AG04449 (cell line): ENCODE results near the gene SLC9A9.

ENCODE experiments used
- CTCF ChIA-PET: fragments of 350-600 bp; formaldehyde crosslinking; extraction: SDS; loops from one replicate; lab custom pipeline; 2021; ENCODE audit warnings: antibody characterized with exemption; lab: Yijun Ruan, JAX
- POLR2A ChIA-PET: fragments of 400-600, 350-600 bp; formaldehyde crosslinking; extraction: SDS; loops from one replicate; lab custom pipeline; 2020; ENCODE audit warnings: antibody characterized with exemption, inconsistent platforms; lab: Yijun Ruan, JAX
- DNase-seq: peaks from one replicate; pipeline ENCODE4 v3.0.0-alpha.2; 2010; ENCODE audit warnings: low read depth, low spot score
- H3K4me3 ChIP-seq: 2 replicates; pipeline ENCODE4 v1.5.1; 2011; ENCODE audit warnings: low read depth, mild to moderate bottlenecking, control low read depth, low read length
- TF ChIP-seq, protein P1 (sequence below): IDR thresholded peaks from one replicate; pipeline ENCODE4 v1.5.1; 2011; ENCODE audit warnings: mild to moderate bottlenecking, moderate library complexity, low read length, control low read depth, inconsistent platforms; ENCODE audit not compliant: insufficient read depth; ENCODE audit errors: missing control alignments

SLC9A9 gene

DNA sequence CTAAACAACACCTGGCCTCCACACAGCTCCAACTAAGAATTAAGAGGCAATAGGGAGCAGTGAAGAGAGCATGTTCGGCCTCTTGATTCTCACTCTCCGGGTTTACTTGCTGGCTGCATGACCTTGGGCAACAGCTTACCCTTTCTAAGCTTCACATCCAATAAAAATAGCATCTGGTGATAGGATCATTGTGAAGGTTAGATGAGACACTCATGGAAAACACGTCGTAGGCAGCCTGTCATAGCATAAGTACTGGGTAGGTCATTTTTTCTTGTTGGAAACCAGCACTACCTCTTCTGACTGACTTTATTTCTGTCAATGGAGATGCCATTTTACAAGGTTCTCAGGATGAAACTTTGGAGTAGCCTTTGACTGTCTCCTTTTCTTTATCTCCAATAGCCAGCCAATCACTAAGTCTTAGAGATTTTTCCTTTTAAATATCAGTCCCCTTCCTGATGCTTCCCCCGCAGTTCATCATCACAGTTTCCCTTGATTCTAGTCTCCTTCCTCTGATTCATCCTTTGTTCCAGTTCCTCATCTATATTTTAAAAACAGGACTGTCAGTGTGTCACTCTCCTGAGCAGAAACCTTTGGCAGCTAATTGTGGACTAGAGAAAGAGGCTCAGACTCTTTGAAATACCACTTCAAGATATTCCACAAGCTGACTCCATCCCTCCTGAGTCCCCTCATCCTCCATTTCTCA, 271.5 kb downstream of the SLC9A9 start:
- CTCF ChIA-PET = no interaction called here
- no peak overlapping the region for H3K4me3 ChIP-seq
- TF ChIP-seq, protein P1, sequence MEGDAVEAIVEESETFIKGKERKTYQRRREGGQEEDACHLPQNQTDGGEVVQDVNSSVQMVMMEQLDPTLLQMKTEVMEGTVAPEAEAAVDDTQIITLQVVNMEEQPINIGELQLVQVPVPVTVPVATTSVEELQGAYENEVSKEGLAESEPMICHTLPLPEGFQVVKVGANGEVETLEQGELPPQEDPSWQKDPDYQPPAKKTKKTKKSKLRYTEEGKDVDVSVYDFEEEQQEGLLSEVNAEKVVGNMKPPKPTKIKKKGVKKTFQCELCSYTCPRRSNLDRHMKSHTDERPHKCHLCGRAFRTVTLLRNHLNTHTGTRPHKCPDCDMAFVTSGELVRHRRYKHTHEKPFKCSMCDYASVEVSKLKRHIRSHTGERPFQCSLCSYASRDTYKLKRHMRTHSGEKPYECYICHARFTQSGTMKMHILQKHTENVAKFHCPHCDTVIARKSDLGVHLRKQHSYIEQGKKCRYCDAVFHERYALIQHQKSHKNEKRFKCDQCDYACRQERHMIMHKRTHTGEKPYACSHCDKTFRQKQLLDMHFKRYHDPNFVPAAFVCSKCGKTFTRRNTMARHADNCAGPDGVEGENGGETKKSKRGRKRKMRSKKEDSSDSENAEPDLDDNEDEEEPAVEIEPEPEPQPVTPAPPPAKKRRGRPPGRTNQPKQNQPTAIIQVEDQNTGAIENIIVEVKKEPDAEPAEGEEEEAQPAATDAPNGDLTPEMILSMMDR = no peak
- DNase-seq = no peak
- POLR2A ChIA-PET = no interaction called here

DNA sequence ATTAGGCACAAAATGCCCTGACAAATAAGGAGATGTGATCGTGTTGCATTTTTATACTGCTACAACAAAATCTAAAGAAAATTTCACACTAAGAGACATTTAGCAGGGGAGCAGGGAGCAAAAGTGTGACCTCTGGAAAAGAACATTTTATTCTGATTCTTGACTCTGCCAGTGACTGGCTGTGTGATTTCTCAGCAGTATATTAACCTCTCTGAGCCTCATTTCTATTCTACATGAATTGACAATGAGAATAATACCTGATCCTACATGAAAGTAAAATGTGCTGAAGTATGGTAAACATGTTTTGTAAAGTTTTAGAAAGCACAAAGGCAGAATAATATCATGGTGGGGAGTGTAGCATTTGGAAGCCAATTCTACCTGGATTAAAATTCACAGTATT, 273.3 kb downstream of the SLC9A9 start:
- TF ChIP-seq, protein P1 = no peak
- DNase-seq = no peak
- CTCF ChIA-PET = no interaction called here
- no peak overlapping the region for H3K4me3 ChIP-seq
- POLR2A ChIA-PET = no interaction called here

DNA sequence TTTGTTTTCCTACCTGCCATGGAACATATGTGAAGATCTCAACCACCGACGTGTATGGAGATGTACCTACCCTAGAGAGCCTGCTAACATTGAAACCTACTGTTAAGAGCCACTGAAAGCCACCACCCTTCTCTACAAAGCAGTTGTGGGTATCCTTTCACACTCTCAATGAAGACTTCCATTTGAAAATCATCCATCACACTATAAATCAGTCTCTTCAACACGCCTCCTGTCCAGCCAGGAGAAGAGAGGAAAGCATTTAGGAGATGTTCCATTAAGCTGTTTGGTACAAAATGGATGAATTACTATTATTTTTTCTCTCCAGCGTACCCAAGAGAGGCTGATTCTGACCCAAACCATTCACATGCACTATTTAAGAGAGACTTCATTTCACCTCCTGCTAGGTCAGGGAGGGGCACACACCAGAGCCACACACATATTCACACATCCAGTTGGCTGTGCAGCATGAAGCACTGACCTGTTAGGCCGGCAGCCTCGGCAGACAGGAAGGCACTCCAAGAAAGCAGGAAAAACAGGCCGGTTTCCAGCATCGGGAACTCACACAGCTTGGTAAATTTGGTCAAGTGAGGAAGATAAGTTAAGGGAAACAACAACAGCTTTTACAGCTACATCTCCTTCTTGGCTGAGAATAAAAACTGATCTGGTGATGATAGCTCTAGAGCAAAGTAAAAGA, 274.5 kb downstream of the SLC9A9 start:
- POLR2A ChIA-PET = no interaction called here
- no peak overlapping the region for H3K4me3 ChIP-seq
- DNase-seq = no peak
- TF ChIP-seq, protein P1 = no peak
- CTCF ChIA-PET = no interaction called here

GRCh38 chr3:143571548-143571947, 276.7 kb downstream of the SLC9A9 start:
- ChIA-PET POLR2A (no interaction called here), CTCF (no interaction called here)
- TF ChIP-seq, protein P1 = no peak
- DNase-seq = no peak
- H3K4me3 ChIP-seq = no peak overlapping the region

DNA sequence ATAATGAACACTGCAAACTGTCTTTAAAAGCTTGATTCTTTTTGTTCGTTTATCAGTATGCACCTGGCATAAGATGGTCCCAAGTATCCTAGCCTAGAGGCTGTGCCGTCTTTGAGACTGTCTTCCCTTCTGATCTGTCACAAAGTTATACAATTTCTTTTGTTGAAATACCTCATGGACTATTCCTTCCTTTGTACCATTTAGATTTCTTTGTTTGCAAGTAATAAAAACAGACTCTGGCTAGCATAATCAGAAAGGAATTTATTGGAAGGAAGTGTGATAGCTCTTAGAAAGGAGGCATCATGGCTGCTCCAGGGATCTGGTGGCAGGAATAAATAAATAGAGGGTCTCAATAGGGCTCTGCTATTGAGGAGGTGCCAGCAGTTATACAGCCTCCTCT, 280.4 kb downstream of the SLC9A9 start:
- POLR2A ChIA-PET = no interaction called here
- CTCF ChIA-PET = no interaction called here
- no peak for DNase-seq
- H3K4me3 ChIP-seq = no peak overlapping the region
- TF ChIP-seq, protein P1 = no peak

- ChIA-PET CTCF (no interaction called here), POLR2A (no interaction called here)
- DNase-seq = no peak
- TF ChIP-seq, protein P1 = no peak
- no peak overlapping the region for H3K4me3 ChIP-seq
These were observed 282.3 kb downstream of the SLC9A9 start for GRCh38 chr3:143565951-143566350.
